HG02759 (cell line): Measurements from ENCODE around the gene PLXDC1.
"Not testable (repeated sequence)": the region's sequence is repeated elsewhere in the genome, so short reads cannot be mapped to it uniquely, and the experiment has no call there.

Experiments
- ATAC-seq: cut with Tn5 transposase; IDR thresholded peaks from one replicate; pipeline ENCODE4 v1.9.1; 2021; ENCODE audit warnings: mild to moderate bottlenecking, moderate library complexity; ENCODE audit not compliant: unreplicated experiment

PLXDC1 gene

DNA sequence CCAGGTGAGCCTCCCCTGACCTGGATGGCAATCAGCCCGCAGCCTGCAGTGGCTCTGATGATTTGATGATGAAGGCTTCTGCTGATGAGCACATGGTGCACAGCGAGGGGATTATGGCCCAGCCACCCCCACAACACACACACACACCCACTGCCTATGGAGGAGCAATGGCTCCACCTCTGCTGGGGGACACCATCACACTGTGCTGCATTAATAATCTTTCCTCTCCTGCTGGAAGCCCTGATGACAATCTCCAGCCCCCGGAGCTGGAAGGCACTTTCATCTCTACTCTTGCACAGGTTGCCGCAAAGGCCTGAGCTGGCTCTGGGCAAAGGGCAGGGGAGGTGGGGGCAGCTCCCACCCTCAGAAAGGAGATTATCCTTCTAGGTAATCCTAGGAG, 79.9 kb downstream of the PLXDC1 start:
- no peak for ATAC-seq

DNA sequence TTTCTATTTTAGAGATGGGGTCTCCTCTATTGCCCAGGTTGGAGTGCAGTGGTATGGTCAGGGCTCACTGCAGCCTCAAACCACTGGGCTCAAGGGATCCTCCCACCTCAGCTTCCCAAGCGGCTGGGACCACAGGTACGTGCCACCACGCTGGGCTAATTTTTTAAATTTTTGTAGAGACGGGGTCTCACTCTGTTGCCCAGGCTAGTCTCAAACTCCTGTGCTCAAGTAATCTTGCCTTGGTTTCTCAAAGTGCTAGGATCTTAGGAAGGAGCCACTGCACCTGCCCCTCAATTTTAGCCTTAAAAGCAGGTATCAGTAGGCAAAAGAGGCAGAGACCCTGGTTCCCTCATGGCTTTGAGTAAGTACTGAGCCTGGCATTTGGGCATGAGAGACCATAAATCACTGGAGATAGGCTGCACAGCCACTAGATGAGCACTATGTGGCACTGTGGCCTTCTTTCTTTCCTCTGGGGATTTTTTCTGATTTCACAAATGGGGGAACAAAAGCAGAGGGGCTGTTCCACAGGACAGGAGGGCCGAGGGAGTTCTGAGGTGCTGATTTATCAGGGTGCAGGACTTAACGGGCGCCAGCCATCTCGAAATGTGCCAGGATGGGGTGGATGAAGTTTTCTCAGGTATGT, 82.2 kb downstream of the PLXDC1 start:
- ATAC-seq: no peak

GRCh38 chr17:39064819-39065218, 86.6 kb downstream of the PLXDC1 start:
- ATAC-seq: no peak

- ATAC-seq: no peak
Measured at GRCh38 chr17:39064374-39064773, 87.1 kb downstream of the PLXDC1 start.

- no peak for ATAC-seq
Measured at GRCh38 chr17:39063681-39064069, 87.8 kb downstream of the PLXDC1 start.

- ATAC-seq: no peak
Measured at GRCh38 chr17:39062846-39063680, 88.4 kb downstream of the PLXDC1 start.

DNA sequence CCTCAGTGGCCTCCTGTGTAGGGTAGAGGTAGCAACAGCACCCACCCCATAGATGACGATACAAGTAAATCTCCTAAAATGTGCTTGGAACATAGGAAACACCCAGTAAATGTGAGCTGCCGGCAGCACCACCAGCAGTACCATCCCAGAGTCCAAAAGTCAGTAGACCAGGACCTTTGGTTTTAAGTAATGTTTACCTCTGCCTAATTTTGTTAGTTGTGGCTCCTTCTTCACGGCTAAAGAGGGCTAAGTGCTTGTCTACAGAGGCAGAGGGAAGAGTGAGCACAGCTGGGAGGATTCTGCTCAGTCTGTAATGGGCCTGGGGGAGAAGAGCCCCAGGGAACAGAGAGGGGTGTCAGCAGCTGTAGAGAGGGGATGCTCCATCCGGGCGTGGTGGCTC, 92.9 kb downstream of the PLXDC1 start:
- no peak for ATAC-seq

DNA sequence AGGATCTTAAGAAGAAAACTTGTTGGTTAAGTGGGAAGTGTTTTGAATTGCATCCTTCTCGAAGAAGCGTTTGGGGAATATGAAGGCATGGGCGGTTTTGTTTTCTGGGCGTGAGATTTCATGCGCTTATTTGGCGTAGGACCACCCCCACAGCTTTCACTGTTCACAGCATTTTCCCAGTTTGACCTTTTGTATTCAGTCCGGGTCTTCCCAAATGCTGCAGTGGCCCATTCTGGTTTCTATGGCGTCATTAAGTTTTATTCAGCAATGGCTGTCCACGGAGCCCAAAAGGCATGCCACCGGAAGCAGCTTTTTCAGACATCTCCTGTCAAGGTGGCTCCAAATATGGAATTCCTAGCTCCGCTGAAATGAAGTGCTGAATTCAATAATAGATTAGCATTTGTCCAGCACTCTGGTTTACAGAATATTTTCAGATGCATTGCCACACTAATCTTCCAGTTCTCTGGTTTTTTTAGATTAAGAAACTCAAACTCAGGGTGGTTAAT, 93.7 kb downstream of the PLXDC1 start:
- no peak for ATAC-seq

DNA sequence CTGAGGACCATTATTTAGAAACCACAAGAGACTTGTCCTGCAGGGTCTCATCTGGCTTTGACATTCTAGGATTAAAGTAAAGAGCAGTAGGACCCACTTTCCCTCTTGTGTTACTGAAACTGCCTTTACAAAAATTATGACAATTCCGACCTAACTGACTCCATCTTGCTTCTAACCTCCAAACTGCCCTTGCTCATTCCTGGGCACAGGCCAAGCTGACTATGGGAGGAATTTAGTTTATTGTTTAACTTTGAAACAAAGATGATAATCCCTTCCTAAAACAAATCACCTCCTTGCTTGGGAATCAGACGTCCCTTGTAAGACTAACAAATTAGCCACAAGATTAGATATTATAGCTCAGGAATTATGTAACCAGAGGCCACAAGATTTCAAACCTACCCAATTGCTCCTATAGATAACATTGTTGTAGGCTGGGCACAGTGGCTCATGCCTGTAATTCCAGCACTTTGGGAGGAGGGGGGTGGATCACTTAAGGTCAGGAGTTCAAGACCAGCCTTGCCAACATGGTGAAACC, 97.3 kb downstream of the PLXDC1 start:
- no peak for ATAC-seq

DNA sequence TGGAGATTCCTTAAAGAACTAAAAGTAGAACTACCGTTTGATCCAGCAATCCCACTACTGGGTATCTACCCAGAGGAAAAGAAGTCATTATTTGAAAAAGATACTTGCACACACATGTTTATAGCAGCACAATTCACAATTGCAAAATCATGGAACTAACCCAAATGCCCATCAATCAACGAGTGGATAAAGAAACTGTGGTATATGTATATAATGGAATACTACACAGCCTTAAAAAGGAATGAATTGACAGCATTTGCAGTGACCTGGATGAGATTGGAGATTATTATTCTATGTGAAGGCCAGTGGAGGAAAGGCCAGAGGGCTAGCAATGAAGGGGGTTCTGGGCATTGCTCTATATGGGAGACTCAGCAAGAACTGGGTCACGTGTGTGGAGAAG, 99.0 kb downstream of the PLXDC1 start:
- ATAC-seq: not testable (repeated sequence)

- ATAC-seq: no peak
Measured at GRCh38 chr17:39051001-39051585, 100.3 kb downstream of the PLXDC1 start.

- no peak for ATAC-seq
Measured at GRCh38 chr17:39045948-39046679, 105.3 kb downstream of the PLXDC1 start.

- no peak for ATAC-seq
Measured at GRCh38 chr17:39036009-39036408, 115.4 kb downstream of the PLXDC1 start.

DNA sequence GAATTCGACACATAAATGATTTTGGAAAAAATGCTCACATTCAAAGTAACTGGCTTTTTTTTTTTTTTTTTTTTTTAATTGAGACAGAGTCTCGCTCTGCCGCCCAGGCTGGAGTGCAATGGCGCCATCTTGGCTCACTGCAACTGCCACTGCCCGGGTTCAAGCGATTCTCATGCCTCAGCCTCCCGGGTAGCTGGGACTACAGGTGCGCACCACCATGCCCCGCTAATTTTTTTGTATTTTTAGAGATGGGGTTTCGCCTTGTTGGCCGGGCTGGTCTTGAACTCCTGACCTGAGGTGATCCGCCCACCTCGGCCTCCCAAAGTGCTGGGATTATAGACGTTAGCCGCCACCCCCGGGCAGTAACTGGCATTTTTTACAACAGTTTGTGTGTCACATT, 115.9 kb downstream of the PLXDC1 start:
- not testable (repeated sequence) for ATAC-seq

- ATAC-seq: no peak
Measured at GRCh38 chr17:39028690-39029089, 122.7 kb downstream of the PLXDC1 start.

GRCh38 chr17:39027455-39028035, 123.9 kb downstream of the PLXDC1 start:
- ATAC-seq: no peak

- ATAC-seq: no peak
Measured at GRCh38 chr17:39026980-39027451, 124.4 kb downstream of the PLXDC1 start.

DNA sequence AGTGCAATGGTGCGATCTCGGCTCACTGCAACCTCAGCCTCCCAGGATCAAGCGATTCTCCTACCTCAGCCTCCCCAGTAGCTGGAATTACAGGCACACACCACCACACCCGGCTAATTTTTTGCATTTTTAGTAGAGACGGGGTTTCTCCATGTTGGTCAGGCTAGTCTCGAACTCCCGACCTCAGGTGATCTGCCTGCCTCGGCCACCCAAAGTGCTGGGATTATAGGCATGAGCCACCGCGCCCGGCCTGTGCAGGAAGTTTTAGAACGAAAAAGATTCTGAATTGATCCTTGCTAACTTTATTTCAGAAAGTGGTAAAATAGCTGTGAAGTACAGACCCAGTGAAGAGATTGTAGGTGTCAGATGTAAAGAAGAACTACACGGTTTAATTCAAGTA, 125.1 kb downstream of the PLXDC1 start:
- ATAC-seq: not testable (repeated sequence)

- ATAC-seq: no peak
Measured at GRCh38 chr17:39022924-39023323, 128.5 kb downstream of the PLXDC1 start.

- ATAC-seq: not testable (repeated sequence)
Measured at GRCh38 chr17:39020037-39020436, 131.4 kb downstream of the PLXDC1 start.
